Right atrium auricular region (tissue), 2 donors: ENCODE measurements around the gene FNDC10. TPM values are rescaled to one million over a fixed set of nuclear protein-coding genes. Genes with fewer than 3 reads are reported as not detected.

Experiments used
- DNase-seq: peaks from one replicate; pipeline ENCODE4 v3.0.0-alpha.2; 2019; ENCODE audit warnings: low spot score
- H3K27ac ChIP-seq, 2 donors: fragments of 200-600 bp; sonication (generic); 1 replicate in 1 of 2; 2 replicates in 1 of 2; pipeline ENCODE4 v1.5.1; 2016 to 2019
- H3K27me3 ChIP-seq, 2 donors: fragments of 200-600 bp; sonication (generic); one replicate each; pipeline versions ENCODE4 v1.5.1 to v1.6.0; 2017 to 2019
- H3K36me3 ChIP-seq: fragments of 200-600 bp; sonication (generic); one replicate; pipeline ENCODE4 v1.5.1; 2016
- H3K4me1 ChIP-seq, 2 donors: fragments of 200-600 bp; sonication (generic); one replicate each; pipeline versions ENCODE4 v1.5.1 to v1.6.0; 2017 to 2019
- H3K4me3 ChIP-seq, 2 donors: fragments of 200-600 bp; sonication (generic); 1 replicate in 1 of 2; 2 replicates in 1 of 2; pipeline ENCODE4 v1.5.1; 2017 to 2019; ENCODE audit warnings: mild to moderate bottlenecking in 1 of 2, moderate library complexity in 1 of 2
- H3K9me3 ChIP-seq, 2 donors: fragments of 200-600 bp; sonication (generic); one replicate each; pipeline ENCODE4 v1.5.1; 2019
- CTCF ChIP-seq, 2 donors: fragments of 200-600 bp; sonication (generic); IDR thresholded peaks; one replicate each; pipeline ENCODE4 v1.5.1; 2019; ENCODE audit warnings: antibody characterized with exemption in 2 of 2
- total RNA-seq, 2 donors: library from RNA; depleted of rRNA; stranded (reverse); fragments of >200 nt; gene quantifications; one replicate each; pipeline ENCODE4 v1.1.0, GENCODE V29; 2016

FNDC10 gene
- total RNA-seq, 2 donors from 2014 or later: 2.5 to 2.7 TPM

GRCh38 chr1:1594602-1595260 is 5.2 kb downstream of the FNDC10 start:
- no peaks in the 10 kb centered on the region for H3K27me3 ChIP-seq
- H3K36me3 ChIP-seq: no peaks in the 10 kb centered on the region
- H3K4me1 ChIP-seq: peaks cover 0 to 15% of the 10 kb centered on the region in 2 donors
- DNase-seq: no peak
- no peak for TF ChIP-seq CTCF (IDR thresholded peaks at IDR 0.05)
- no peak overlapping the region for H3K4me3 ChIP-seq
- no peaks in the 10 kb centered on the region for H3K9me3 ChIP-seq
- H3K27ac ChIP-seq: no peak overlapping the region

GRCh38 chr1:1593834-1594601 is 5.9 kb downstream of the FNDC10 start:
- no peaks in the 10 kb centered on the region for H3K36me3 ChIP-seq
- peaks cover 0 to 11% of the 10 kb centered on the region in 2 donors for H3K4me1 ChIP-seq
- H3K9me3 ChIP-seq: no peaks in the 10 kb centered on the region
- no peak for DNase-seq
- H3K27ac ChIP-seq: no peak overlapping the region
- H3K4me3 ChIP-seq: no peak overlapping the region
- TF ChIP-seq CTCF (IDR thresholded peaks at IDR 0.05): no peak
- no peaks in the 10 kb centered on the region for H3K27me3 ChIP-seq

- H3K4me1 ChIP-seq: no peaks in the 10 kb centered on the region
- no peak overlapping the region for H3K27ac ChIP-seq
- no peak overlapping the region for H3K4me3 ChIP-seq
- TF ChIP-seq CTCF (IDR thresholded peaks at IDR 0.05): no peak
- no peaks in the 10 kb centered on the region for H3K36me3 ChIP-seq
- no peak for DNase-seq
- H3K27me3 ChIP-seq: no peaks in the 10 kb centered on the region
- H3K9me3 ChIP-seq: no peaks in the 10 kb centered on the region
Observed at GRCh38 chr1:1591452-1591851, 8.5 kb downstream of the FNDC10 start.

- Histone ChIP-seq H3K27me3 (no peaks in the 10 kb centered on the region), H3K4me1 (no peaks in the 10 kb centered on the region), H3K9me3 (no peaks in the 10 kb centered on the region), H3K4me3 (no peak overlapping the region), H3K27ac (no peak overlapping the region), H3K36me3 (no peaks in the 10 kb centered on the region)
- DNase-seq: no peak
- no peak for TF ChIP-seq CTCF (IDR thresholded peaks at IDR 0.05)
Observed at GRCh38 chr1:1583347-1584010, 16.5 kb downstream of the FNDC10 start.

GRCh38 chr1:1582585-1583346 is 17.2 kb downstream of the FNDC10 start:
- Histone ChIP-seq H3K27me3 (no peaks in the 10 kb centered on the region), H3K4me1 (no peaks in the 10 kb centered on the region), H3K4me3 (no peak overlapping the region), H3K36me3 (no peaks in the 10 kb centered on the region), H3K9me3 (no peaks in the 10 kb centered on the region), H3K27ac (no peak overlapping the region)
- no peak for TF ChIP-seq CTCF (IDR thresholded peaks at IDR 0.05)
- DNase-seq: no peak
